B cell (primary cell): ENCODE measurements around the gene ARSA. TPM values are rescaled to one million over a fixed set of nuclear protein-coding genes. Genes with fewer than 3 reads are reported as not detected.

ENCODE experiments used
- ATAC-seq: fragments of 200-7000 bp; cut with Tn5 transposase; one replicate; pipeline ENCODE4 v1.10.0; 2021; ENCODE audit warnings: low read depth, mild to moderate bottlenecking, moderate number of reproducible peaks, moderate library complexity
- CTCF ChIA-PET: fragments of 350-600 bp; sonication (Branson Sonifier 250); formaldehyde crosslinking; loops from one replicate; lab custom pipeline; 2021; ENCODE audit warnings: antibody characterized with exemption, inconsistent platforms; lab: Charles Lee
- POLR2A ChIA-PET: fragments of 350-600 bp; sonication (Branson Sonifier 250); formaldehyde crosslinking; loops from one replicate; lab custom pipeline; 2021; ENCODE audit warnings: antibody characterized with exemption; lab: Charles Lee
- DNase-seq: peaks from one replicate; pipeline ENCODE4 v3.0.0; 2013
- H2AFZ ChIP-seq: 2 replicates; pipeline ENCODE4 v1.6.1; 2012; ENCODE audit warnings: mild to moderate bottlenecking, low read depth, low read length; ENCODE audit not compliant: insufficient read depth, poor library complexity, severe bottlenecking
- H3K27ac ChIP-seq, 2 donors: 1 replicate in 1 of 2; 2 replicates in 1 of 2; pipeline ENCODE4 v1.5.1; 2012 to 2013; ENCODE audit warnings: low read length in 2 of 2, mild to moderate bottlenecking in 2 of 2, moderate library complexity in 1 of 2
- H3K27me3 ChIP-seq, 4 experiments: fragments of 200-600 bp in 1 of 4; sonication (generic) in 1 of 4; replicated peaks in 1 of 4; 1 replicate in 2 of 4; 2 replicates in 2 of 4; pipeline versions ENCODE4 v1.6.1 to v1.7.0; 2013 to 2016; ENCODE audit warnings: low read length in 3 of 4, mild to moderate bottlenecking in 2 of 4, mixed read lengths in 1 of 4, moderate library complexity in 1 of 4; ENCODE audit not compliant: insufficient read depth in 4 of 4, control insufficient read depth in 3 of 4; ENCODE audit errors: control extremely low read depth in 1 of 4
- H3K36me3 ChIP-seq, 2 experiments: replicated peaks in 1 of 2; 1 replicate in 1 of 2; 2 replicates in 1 of 2; pipeline versions ENCODE4 v1.6.1 to v1.7.1; 2013; ENCODE audit warnings: low read length in 1 of 2; ENCODE audit not compliant: insufficient read depth in 2 of 2, control insufficient read depth in 1 of 2; ENCODE audit errors: control extremely low read depth in 1 of 2, extremely low read depth in 1 of 2
- H3K4me1 ChIP-seq, 2 donors: fragments of 200-600 bp in 1 of 2; sonication (generic) in 1 of 2; 1 replicate in 1 of 2; 2 replicates in 1 of 2; pipeline versions ENCODE4 v1.5.1 to v1.6.1; 2013 to 2017; ENCODE audit warnings: low read length in 2 of 2; ENCODE audit not compliant: control insufficient read depth in 2 of 2, insufficient read depth in 2 of 2
- H3K4me2 ChIP-seq: replicated peaks from 2 replicates; pipeline ENCODE3; 2012; ENCODE audit warnings: mild to moderate bottlenecking, low read depth, low read length; ENCODE audit not compliant: poor library complexity, severe bottlenecking
- H3K4me3 ChIP-seq, 5 experiments: fragments of 200-600 bp in 1 of 5; sonication (generic) in 1 of 5; 1 replicate in 3 of 5; 2 replicates in 2 of 5; pipeline versions ENCODE4 v1.5.1 to v1.7.0; 2011 to 2016; ENCODE audit warnings: low read length in 4 of 5, mild to moderate bottlenecking in 4 of 5, low read depth in 2 of 5, control low read depth in 1 of 5, moderate library complexity in 1 of 5; ENCODE audit not compliant: insufficient read depth in 1 of 5; ENCODE audit errors: control extremely low read depth in 1 of 5, extremely low read depth in 1 of 5
- H3K79me2 ChIP-seq: fragments of 200-600 bp; sonication (generic); one replicate; pipeline ENCODE4 v1.6.0; 2016; ENCODE audit warnings: low read length; ENCODE audit not compliant: control insufficient read depth, insufficient read depth
- H3K9ac ChIP-seq: fragments of 200-600 bp; sonication (generic); 2 replicates; pipeline ENCODE4 v1.6.1; 2017; ENCODE audit warnings: mild to moderate bottlenecking, low read length, moderate library complexity
- H3K9me3 ChIP-seq, 3 donors: one replicate each; pipeline versions ENCODE4 v1.6.1 to v1.7.1; 2013; ENCODE audit warnings: low read length in 2 of 3; ENCODE audit not compliant: control insufficient read depth in 2 of 3, insufficient read depth in 1 of 3; ENCODE audit errors: control extremely low read depth in 1 of 3
- H4K20me1 ChIP-seq: 2 replicates; pipeline ENCODE4 v1.6.0; 2012; ENCODE audit warnings: mild to moderate bottlenecking, low read length; ENCODE audit not compliant: insufficient read depth, control insufficient read depth, poor library complexity, severe bottlenecking
- H3K27ac Mint-ChIP-seq: one replicate; pipeline ENCODE4 v1.8.0; 2021; ENCODE audit warnings: mixed read lengths
- H3K27me3 Mint-ChIP-seq: one replicate; pipeline ENCODE4 v1.8.0; 2021; ENCODE audit warnings: mixed read lengths
- H3K4me1 Mint-ChIP-seq: one replicate; pipeline ENCODE4 v1.8.0; 2021; ENCODE audit warnings: mixed read lengths
- H3K4me3 Mint-ChIP-seq: one replicate; pipeline ENCODE4 v1.8.0; 2021; ENCODE audit warnings: mixed read lengths
- H3K9me3 Mint-ChIP-seq: one replicate; pipeline ENCODE4 v1.8.0; 2022; ENCODE audit warnings: mixed read lengths; ENCODE audit not compliant: insufficient read depth
- CTCF ChIP-seq: fragments of 200-600 bp; IDR thresholded peaks from one replicate; pipeline ENCODE4 v1.8.0; 2022; ENCODE audit warnings: antibody characterized with exemption, mild to moderate bottlenecking
- EZH2 ChIP-seq: IDR thresholded peaks from 2 replicates; pipeline ENCODE4 v1.6.1; 2012; ENCODE audit warnings: borderline replicate concordance, low read depth, mild to moderate bottlenecking, moderate library complexity, low read length; ENCODE audit not compliant: insufficient read depth, poor library complexity, severe bottlenecking
- WGBS: methylation state at CpG from one replicate; pipeline ENCODE4 v1.1.5; 2013; ENCODE audit warnings: missing lambda C conversion rate; ENCODE audit not compliant: insufficient coverage; 5-methylcytosine and 5-hydroxymethylcytosine counted together
- intact Hi-C: fragments of 100-400 bp; cut with micrococcal nuclease; formaldehyde crosslinking; loops from one replicate; pipeline ENCODE4 v1.10.0; 2022
- polyA plus RNA-seq: library from polyadenylated mRNA; depleted of rRNA; stranded (reverse); fragments of >200 nt; gene quantifications from 2 replicates; pipeline ENCODE4 v1.2.3, GENCODE V29; 2012
- total RNA-seq, 2 donors: library from RNA; stranded (reverse); fragments of 120-200 nt in 1 of 2; gene quantifications; 1 replicate in 1 of 2; 2 replicates in 1 of 2; pipeline versions ENCODE4 v1.2.3 to v1.2.4, GENCODE V29; 2013 to 2022

The ARSA gene
- total and polyA plus RNA-seq, 2 donors (not counting 1 experiment from before 2014, with no cell fraction given) = 82.0 to 128 TPM

- Mint-ChIP-seq H3K4me1 (peaks cover 28% of the 10 kb centered on the region), H3K27ac (no peak overlapping the region), H3K27me3 (no peaks in the 10 kb centered on the region), H3K9me3 (no peaks in the 10 kb centered on the region), H3K4me3 (peak overlapping the region; percentile 12)
- TF ChIP-seq CTCF = no peak
- POLR2A ChIA-PET = no interaction called here
- Histone ChIP-seq H3K9me3 (no peaks in the 10 kb centered on the region), H3K9ac (no peak overlapping the region), H4K20me1 (peaks cover 25% of the 10 kb centered on the region), H2AFZ (no peak overlapping the region), H3K27me3 (no peaks in the 10 kb centered on the region), H3K4me3 (no peak overlapping the region), H3K27ac (no peak overlapping the region), H3K36me3 (peaks cover 0 to 17% of the 10 kb centered on the region in 2 experiments), H3K4me2 (no peak overlapping the region), H3K79me2 (peaks cover 12% of the 10 kb centered on the region), H3K4me1 (peaks cover 14 to 25% of the 10 kb centered on the region in 2 donors)
- WGBS = no CpG with 5 or more reads among the region's 4 CpGs
- CTCF ChIA-PET = interaction anchor here (1.2 kb wide), 1 partner anchor 16 kb away, joined by 3 read pairs; no protein-coding TSS in a partner anchor
- ATAC-seq (no peak), DNase-seq (no peak)
- intact Hi-C loops = loop anchor here (5.0 kb wide), 1 partner anchor 327 kb away; the partner anchor contains the start of gene HDAC10
Observed at GRCh38 chr22:50579752-50580151, 48.2 kb downstream of the ARSA start.

GRCh38 chr22:50578776-50579310, 49.1 kb downstream of the ARSA start:
- CTCF ChIA-PET = interaction anchor here (1.0 kb wide), 1 partner anchor 71 kb away, joined by 3 read pairs; the partner anchor contains the start of genes LMF2 and NCAPH2
- WGBS = 96% methylated on average over 7 of the region's 8 CpGs
- H3K4me2 ChIP-seq = no peak overlapping the region
- no peaks in the 10 kb centered on the region for H3K9me3 ChIP-seq
- Mint-ChIP-seq H3K27ac (no peak overlapping the region), H3K27me3 (no peaks in the 10 kb centered on the region), H3K4me1 (peaks cover 28% of the 10 kb centered on the region), H3K9me3 (no peaks in the 10 kb centered on the region), H3K4me3 (no peak overlapping the region)
- H3K4me1 ChIP-seq = peaks cover 14 to 24% of the 10 kb centered on the region in 2 donors
- H3K36me3 ChIP-seq = peaks cover 0 to 18% of the 10 kb centered on the region in 2 experiments
- POLR2A ChIA-PET = no interaction called here
- H2AFZ ChIP-seq = no peak overlapping the region
- TF ChIP-seq CTCF (no peak), EZH2 (no peak)
- peaks cover 25% of the 10 kb centered on the region for H4K20me1 ChIP-seq
- no peak overlapping the region for H3K9ac ChIP-seq
- intact Hi-C loops = no loop called here
- no peak overlapping the region for H3K4me3 ChIP-seq
- peaks cover 12% of the 10 kb centered on the region for H3K79me2 ChIP-seq
- H3K27ac ChIP-seq = no peak overlapping the region
- DNase-seq (no peak), ATAC-seq (no peak)
- no peaks in the 10 kb centered on the region for H3K27me3 ChIP-seq
